ENCODE measurements around the gene KLHL29. TPM values are rescaled to one million over a fixed set of nuclear protein-coding genes. Genes with fewer than 3 reads are reported as not detected.
A peak's percentile ranks its signal among the peaks of the same experiment; 100 is the strongest.

The KLHL29 gene
- total RNA-seq, 1 donor from 2014 or later, result 2.6 TPM

DNA sequence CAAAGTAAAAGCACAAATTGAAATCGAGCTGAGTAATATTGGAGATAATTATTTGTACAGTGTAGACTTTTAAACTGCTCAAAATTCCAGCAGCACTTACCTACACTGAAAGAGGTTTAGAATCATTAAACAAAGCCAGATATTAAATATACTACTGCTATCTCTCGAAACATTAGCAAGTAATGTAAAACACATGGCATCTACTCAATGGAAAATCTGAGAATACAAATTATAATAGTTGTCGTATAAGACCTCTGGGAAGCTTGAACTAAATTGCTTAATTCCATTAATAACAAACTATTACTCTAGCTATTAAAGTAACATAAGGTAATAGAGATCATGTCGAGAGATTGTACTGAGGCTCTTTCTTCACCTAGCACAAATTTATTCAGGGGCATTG, 108.9 kb downstream of the KLHL29 start:
- no peak for DNase-seq (ENCODE audit: low spot score)

DNA sequence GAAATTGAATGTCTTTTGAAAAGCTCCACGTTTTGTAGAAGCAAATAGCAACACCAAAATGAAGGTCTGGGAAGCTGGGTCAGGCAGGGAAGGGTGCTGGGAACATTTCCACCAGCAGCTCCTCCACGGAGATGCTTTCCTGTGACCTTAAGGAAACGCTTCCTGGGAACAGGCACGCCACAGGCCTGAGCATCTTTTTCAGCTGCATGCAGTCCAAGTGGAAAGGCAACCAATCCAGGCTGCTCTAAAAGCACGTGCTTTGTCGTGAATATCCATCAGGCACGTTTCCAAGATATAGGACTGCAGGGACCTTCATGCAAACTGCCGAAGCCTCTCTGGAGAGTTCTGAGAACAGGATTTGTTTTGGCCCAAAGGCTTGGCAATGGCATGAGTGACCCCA, 109.3 kb downstream of the KLHL29 start:
- DNase-seq (ENCODE audit: low spot score), result no peak

DNA sequence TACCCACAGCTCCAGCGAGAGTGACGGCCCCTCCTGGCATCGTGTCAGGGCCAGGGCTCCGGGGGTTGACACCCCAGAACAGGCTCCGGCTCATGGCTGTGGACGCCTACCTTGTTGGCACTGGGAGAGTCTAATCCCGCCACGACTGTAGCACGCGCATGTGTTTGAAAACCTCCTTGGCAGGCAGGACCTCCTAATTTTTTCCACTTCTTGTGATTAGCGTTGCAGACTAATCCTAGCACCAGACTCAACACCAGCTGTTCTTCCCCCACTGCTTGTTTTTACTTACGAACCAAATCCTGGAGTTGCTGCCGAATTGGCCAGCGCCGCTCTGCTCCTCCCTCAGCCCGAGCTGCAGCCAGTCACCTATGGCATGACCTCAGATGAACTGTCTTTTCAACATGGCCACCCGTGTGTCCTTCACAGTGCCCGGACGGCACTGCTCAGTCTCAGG, 110.7 kb downstream of the KLHL29 start:
- DNase-seq (ENCODE audit: low spot score), result no peak

DNA sequence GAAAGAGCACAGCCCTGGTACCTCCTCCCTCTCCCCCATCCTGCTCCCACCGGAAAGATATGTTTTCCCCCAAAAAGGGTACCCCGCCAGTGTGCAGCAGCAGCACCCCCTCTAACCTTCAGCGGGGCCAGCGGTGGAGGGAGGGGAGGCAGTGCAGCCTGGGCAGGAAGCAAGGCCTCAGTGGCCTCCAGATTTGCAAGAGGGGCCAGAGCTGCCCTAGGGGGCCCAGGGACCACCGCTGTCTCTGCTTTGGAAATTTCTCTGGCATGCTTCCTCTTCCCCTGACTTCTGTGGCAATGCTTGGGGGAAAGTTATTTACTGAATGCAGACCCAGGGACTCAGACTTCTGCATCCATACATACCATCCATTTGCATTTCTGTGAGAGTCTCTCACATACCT, 111.5 kb downstream of the KLHL29 start:
- DNase-seq (ENCODE audit: low spot score), result no peak

DNA sequence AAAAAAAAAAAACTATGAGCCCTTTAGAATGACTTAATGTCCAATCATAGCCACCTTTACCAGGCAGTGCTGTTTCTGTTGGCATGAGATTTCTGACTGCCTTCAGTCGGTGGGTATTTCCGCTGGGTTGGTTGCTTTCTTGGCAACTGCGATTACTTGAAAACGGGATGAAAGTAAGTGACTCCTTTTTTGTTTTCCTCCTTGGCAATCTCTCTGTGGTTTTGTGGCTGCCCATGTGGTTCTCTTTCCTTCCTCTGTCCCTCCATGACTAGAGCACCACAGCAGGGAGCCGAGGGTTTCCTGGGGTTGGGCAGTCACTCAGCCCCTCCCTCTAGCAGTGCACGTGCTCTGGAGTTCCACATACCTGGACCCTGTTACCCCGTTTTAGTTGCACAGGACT, 112.1 kb downstream of the KLHL29 start:
- DNase-seq (ENCODE audit: low spot score), result no peak

DNA sequence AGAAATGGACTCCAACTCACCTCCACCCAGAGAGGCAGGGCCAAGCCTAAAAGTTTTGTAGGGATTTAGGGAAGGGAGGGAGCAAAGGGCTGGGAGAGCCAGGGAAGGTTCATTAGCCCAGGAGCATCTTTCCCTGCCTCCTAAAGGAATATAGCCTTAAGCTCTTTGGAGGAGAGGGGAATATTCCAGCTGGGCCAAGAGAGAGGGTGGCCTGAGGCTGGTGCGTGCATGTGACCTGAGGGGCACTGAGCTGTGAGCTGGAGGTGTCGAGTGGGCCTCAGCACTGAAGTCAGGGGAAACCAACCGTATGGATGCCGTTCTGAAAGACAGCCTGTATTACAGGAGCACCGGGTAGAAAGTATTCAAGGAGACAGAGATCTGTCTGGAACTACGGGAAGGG, 112.6 kb downstream of the KLHL29 start:
- DNase-seq (ENCODE audit: low spot score), result no peak

DNA sequence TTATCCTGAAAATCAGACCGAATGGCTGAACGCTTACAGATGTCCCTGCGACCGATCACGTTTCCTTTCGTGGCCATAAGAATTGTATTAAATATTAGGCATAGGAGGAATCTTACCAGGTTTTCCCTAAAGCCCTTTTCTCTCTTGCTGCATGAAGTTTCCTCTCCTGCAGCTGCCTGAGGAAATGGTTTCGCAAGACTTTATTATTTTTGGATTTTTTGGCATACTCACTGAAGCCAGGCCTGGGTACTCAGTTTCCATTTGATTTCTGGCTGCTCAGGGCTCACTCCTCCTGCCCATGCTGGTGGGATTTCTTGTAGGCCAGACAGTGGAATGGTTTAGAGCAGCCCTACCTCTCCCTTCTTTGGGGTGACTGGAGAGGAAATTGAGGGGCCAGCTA, 114.0 kb downstream of the KLHL29 start:
- DNase-seq (ENCODE audit: low spot score), result peak; percentile 13

DNA sequence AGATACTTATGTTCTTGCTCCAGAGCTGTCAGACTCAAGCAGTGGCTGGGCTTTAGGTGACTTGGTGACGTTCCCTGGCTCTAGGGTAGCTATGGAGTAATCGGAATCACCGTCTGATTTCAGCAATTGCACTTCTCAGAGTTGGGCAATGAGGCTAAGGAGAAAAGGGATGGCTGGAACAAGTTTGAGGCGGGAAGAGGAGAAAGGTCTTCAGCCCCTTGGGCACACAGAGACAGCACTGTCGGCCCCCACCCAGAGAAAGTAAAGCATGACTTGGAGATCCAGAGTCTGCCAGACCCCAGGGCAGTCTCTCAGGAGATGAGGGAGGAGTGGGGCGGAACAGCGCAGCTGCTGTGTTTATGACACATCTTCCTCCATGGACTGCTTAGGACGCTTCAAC, 114.5 kb downstream of the KLHL29 start:
- DNase-seq (ENCODE audit: low spot score), result no peak

DNA sequence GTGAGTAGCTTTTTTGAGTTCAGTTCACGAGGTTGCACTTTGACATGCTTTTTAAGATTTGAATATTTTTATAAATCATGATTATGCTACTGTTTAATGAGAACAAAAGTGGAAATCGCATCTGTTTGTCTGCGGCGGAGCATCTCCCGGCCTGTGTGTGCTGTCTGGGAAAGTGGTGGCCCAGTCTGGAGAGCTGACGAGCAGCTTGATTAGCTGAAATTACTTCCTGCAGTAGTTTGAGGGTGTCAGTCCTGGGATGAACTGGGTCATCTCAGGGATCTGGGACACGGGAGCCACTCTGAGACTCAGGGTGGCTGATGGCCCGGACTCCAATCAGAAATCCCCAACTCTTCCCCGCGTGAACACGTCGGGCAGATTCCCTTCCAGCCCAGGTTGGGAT, 115.9 kb downstream of the KLHL29 start:
- DNase-seq (ENCODE audit: low spot score), result no peak

DNA sequence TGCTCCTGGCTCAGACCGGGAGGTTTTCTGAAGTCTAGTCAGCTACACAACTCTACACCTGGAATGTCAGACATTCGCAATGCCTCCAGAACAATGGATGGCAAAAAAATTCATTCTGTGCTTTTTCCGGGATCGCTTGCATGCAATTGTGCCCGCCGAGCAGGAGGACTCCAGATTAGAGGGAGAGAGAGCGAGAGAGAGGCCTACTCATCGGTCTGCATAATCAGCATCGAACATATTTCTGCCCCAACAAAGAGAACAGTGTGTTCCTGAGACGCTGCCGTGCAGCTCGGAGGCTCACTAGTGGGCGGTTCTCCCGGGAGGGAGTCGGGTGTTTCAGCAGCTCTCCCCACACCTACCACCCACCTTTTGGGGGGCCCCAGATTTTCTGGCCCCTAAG, 117.1 kb downstream of the KLHL29 start:
- DNase-seq (ENCODE audit: low spot score), result peak; percentile 21

DNA sequence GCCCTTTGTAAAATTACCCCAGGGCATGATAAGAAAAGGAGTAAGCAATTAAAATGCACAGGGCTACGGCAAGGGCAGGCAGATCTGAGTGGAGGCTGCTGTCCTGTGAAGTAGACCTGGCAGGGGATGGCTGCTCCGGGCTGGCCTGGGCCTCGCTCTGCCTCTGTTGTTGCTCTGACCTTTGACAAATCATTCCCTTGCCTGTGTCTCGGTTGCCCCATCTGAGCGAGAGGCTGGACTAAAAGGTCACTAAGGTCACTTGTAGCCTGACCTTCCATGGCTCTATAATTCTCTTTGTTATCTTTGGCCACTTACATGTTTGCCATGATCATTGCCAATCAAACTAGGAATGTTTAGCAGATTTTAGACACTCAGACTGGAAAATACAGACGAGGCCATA, 118.1 kb downstream of the KLHL29 start:
- no peak for DNase-seq (ENCODE audit: low spot score)

DNA sequence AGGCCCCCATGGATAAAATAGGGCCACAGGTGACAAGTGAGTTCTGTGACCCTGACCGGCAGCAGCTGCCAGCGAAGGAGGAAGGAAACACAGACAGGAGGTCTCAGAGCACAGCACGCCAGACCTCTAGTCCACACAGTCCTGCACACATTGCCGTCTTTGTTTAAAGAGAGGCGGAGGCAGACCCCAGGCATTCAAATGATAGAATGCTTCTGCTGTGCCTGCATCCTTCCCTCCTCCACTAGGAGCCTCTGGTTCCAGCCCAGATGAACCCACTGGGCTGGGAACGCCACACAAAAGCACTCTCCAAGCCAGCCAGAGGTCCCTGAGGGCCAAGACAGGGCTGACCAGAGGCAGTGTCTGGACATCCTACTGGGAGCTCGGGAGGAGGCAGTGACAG, 118.7 kb downstream of the KLHL29 start:
- no peak for DNase-seq (ENCODE audit: low spot score)

DNA sequence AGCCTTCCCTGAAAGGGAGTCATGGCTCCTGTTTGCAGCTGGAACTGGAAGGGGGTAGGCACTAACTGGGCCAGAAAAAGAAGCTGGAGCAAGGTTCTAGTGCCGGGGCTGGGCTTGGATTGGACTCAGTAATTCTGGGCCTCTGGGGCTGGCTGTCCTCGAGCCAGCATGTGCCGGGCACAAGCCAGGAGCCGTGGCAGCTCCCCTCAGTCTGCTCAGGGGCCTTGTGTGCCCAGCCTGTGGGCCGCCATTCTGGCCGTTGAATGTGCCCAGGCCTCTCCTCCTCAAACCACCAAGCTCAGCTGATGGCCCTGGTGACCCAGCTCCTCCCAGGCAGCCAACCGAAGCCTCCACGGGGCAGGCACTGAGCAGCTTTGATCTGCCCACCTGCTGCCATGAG, 119.6 kb downstream of the KLHL29 start:
- DNase-seq (ENCODE audit: low spot score), result no peak

DNA sequence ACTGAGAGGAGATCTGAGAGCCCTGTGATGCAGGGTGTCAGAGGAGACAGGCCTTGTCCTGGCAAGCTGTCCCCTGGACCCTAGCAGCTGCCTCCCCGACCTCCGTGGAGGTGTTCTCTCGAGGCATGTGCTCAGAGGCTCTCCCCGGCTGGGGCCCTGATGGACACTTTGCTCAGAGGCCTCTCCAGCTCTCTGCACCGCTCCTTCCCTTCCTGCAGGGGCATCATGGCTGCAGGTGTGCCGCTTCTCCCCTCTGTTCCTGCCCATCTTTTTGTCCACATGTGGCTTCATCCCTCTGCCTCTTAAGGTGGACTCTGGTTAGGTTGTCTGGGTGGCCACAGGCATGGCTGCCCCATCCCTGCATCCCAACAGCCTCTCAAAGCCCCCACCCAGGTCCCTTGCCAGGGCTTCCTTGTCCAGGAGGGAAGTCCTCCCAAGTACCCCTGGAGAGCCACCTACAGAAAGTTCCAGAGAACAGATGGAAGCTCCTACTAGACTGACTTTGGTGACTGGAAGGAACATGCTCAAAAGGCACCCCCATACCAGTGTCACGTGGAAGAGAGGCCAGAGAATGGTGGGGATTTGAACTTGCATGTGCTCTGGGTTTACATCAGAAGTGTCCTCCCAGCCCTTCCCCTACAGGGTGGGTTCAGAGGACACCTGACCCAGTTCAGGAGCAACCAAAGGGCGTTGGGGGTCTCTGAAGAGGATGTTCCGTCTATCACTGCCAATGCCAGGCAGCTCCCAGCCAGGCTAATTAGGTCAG, 120.4 kb downstream of the KLHL29 start:
- no peak for DNase-seq (ENCODE audit: low spot score)

DNA sequence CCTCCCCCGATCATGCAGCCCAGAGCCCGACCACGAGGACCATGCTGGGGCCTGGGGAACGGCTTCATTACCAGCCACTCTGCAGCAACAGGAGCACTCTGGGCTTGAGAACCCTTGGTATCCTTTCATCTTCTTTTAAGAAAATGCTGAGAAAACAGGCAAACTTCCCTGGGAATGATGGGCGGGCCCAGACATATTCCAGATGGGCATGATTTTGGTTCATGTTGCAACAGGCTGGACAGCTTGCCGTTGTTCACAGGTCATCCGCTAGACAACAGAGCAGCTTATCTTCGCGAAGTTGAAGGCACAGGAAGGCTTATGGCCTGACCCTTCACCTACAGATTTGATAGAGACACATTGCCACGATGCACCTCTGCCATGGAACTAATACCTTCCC, 121.0 kb downstream of the KLHL29 start:
- DNase-seq (ENCODE audit: low spot score), result peak; percentile 82

DNA sequence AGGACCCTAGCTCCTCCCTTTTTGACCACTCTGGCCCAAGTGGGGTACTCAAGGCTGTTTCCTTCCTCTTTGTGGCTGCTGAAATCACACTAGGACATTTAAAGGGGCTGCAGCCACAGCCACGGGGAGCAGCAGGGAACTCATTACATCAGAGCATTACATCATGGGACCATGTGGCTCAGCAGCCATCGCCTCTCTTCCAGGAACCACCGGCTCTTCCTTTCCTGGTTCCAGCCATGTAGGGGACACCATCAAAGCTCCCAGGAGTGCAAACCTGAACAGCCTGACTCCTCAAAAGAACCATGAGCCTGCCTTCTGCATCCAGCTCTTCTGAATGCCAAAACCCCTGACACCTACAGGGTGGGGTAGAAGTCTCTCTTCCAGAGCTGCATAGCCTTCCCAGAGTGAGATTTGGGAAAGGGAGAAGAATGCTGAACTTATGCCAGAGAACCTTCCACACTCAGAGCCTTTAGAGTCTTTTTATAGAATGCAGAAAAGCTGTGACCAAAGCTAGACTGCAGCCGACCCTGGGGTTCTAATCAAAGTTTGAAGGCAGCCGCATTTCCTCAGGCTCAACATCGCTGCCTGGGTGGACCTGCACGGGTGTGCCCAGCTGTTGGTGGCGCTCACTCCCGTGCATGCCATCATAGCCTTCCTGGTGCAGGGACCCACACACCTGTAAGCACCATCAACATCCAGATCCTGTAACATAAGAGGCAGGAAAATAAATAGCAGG, 121.7 kb downstream of the KLHL29 start:
- peak; percentile 57 for DNase-seq (ENCODE audit: low spot score)

DNA sequence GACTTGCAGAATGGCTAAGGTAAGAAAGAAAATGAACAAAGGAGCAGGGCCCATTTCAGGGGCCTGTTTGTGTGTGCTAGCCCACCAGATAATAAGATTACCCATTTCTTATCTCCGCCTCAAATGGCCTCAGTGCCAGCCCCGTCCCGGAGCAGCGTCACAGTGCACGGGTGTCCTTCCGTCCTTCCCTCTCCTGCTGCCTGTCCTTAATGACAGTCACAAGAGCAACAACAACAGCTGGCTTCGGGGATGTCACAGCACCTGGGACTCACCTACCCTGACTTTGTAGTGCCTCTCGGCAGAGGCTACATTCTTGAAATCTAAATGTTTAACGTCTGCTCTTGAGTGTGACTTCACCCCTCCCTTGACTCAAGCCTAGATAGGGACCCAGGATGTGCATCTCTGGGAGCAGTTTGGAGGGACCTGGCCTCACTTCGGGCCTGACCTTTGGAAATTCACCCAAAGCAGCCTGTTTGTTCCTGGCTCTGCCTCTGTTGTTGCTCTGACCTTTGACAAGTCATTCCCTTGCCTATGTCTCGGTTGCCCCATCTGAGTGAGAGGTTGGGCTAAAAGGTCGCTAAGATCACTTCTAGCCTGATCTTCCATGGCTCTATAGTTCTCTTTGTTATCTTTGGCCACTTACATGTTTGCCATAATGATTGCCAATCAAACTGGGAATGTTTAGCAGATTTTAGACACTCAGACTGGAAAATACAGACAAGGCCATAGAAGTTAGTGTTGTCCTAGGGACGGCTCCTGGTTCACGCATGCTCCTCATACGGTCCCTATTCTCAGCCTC, 122.5 kb downstream of the KLHL29 start:
- no peak for DNase-seq (ENCODE audit: low spot score)

DNA sequence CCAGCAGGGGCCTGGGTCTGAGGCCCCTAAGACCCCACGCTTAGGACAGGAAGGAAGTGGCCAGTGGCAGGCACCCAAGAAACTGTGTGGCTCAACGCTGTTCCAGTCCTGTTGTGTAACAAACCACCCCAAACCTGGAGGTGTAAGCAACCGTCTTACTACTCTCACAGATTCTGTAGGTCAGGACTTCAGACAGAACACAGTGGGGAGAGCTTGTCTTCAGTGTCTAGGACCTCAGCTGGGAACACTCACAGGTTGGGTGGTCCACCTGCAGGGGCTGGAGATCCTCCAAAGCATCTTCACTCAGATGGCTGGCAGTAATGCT, 123.0 kb downstream of the KLHL29 start:
- no peak for DNase-seq (ENCODE audit: low spot score)

DNA sequence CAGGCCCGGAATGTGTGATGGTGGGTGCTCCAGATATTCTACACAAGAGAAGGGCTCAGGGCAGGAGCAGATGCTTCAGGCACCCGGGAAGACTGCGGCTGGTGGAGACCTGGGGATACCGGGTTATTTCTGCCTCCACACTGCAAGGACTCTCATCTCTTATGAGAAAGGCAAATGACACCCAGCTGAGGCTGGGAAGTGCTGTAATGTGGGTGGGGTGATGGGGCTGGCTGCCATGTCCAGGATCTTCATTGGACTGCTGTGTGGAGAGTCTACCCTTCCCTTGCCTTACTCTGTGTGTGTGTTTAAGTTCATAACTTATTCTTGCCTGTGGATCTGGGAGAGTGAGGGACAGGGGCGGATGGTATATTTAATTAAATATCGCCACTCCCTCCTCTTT, 124.1 kb downstream of the KLHL29 start:
- DNase-seq (ENCODE audit: low spot score), result no peak

DNA sequence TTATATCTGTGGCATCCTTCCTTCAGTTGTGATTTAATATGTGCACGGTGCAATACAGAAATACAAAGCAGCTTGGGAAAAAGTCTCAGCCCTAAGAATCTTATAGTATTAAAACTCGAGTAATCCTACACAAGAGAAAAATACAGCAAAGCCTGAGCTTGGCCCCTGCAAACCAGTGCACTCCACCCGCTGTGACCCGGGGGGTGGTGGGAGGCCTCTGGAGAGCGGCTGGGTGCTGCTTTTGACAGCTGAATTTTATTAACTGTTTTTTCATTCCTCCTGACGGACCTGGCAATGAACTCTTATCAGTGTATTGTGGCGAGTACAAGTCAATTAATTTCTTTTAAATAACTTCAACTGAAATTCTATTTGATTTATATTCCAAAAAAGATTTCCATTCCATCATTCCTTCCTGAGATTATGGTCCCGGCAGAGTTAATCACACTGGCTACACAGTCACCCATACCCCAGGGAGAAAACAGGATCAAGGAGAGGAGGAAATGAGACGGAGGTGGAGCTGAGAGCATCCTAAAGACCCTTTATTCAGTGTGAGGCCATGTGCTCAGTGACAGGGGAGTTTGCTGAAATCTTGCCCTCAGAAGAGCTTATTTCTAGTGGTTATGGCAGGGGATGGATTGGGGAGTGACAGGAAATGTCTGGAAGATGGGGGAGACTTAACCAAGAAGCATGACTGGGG, 124.8 kb downstream of the KLHL29 start:
- DNase-seq (ENCODE audit: low spot score), result no peak

DNA sequence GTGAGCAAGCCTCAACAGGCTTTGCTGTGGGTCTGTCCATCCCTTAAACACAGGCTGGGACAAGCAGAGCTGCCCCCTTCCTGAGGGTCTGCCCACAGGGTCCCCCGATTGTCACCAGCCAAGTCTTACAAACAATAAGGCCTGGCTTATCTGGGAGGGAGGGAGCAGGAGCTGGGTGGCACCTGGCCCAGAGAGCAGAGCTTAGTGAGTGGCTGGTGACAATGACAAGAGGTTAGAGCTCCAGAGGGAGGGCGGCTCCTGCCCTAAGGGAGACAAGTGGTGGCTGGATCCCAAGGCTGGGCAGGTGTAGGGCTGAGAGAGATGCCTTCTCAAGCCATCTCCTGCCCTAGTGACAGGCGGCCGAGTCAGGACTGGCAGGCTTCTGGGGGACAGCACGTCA, 125.5 kb downstream of the KLHL29 start:
- no peak for DNase-seq (ENCODE audit: low spot score)

DNA sequence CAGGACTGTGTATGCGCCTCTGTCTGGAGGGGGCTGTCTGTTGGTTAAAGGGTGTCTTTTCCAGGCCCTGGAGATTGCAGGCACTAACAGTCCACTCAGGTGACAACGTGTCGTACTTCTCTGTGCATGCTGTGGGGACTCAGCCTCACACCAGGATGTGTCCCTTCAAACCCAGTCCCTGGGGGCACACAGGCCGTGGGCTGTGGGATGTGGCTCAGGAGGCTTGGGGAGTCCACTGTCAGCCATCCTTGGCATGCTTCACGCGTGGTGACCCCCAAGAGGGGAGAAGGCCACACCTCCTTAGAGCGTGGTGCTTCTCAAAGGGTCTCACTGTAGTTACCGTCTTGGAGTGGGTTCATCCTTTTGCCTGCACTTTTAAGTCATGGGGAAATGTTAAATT, 127.8 kb downstream of the KLHL29 start:
- no peak for DNase-seq (ENCODE audit: low spot score)
